NCI-H748 (cell line): ENCODE results near the gene TNKS2.
A peak's percentile ranks its signal among the peaks of the same experiment; 100 is the strongest.
"Not testable (repeated sequence)": the region's sequence is repeated elsewhere in the genome, so short reads cannot be mapped to it uniquely, and the experiment has no call there.

Experiments
- DNase-seq: peaks from one replicate; lab custom pipeline; 2025; ENCODE audit not compliant: unreplicated experiment; lab: John Stamatoyannopoulos, UW

Gene TNKS2

DNA sequence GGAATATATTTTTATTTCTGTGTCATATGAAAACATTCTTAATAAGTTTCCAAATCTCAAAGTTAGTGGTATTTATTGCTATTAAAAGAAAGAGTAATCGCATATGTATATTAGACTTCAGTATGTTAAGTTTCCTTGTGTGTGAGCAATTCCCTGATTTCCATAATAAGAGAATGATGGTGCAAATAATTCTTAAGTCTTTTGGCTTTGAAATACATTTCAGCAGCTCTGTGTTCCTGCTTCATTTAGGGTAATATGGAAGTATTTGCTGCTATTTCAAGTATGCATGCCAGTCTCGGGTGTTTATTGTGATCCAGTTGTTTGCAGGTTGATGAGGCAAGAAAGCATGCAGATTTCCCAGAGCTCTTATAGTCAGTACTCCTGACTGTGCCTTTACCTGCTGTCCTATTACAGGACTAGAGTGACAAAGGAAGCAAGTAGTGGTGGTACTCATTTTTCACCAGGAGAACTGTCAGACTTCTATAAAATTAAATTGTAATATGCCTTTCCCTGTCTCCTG, 67.4 kb downstream of the TNKS2 start:
- DNase-seq = no peak

DNA sequence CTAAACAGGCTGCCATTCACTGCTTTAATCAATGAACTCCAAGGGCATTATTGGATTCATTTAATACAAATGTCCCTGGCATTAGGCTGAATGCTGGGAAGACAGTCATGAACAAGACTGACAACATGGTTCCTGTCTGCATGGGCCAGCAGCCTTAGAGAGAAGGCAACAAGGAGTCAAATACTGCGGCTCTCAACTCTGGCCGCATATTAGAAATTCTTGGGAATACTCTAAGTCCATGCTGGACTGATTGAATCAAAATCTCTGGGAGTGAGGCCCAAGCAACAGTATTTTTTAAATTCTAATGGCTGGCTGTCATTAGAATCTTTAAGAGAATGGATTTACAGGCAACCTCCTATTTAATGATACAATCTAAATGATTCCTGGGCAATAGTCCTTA, 76.9 kb downstream of the TNKS2 start:
- DNase-seq = no peak

DNA sequence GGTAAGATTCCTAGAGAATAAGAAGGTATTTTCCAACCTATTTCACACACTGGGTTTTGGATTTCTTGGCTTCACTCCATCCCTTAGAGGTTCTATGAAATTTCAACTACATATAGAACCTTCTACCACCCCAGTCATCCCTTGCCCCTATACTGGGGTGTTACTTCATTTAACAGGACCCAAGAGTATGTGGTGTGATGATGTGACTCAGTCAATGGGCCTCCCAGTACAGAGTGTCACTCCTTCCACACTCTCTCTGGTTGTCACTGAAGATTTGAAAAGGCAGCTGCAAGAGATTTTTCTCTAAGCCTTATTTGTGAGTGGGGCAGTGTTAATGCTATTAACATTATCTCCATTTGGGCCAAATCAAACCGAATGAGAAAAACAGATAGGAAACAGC, 77.6 kb downstream of the TNKS2 start:
- no peak for DNase-seq

DNA sequence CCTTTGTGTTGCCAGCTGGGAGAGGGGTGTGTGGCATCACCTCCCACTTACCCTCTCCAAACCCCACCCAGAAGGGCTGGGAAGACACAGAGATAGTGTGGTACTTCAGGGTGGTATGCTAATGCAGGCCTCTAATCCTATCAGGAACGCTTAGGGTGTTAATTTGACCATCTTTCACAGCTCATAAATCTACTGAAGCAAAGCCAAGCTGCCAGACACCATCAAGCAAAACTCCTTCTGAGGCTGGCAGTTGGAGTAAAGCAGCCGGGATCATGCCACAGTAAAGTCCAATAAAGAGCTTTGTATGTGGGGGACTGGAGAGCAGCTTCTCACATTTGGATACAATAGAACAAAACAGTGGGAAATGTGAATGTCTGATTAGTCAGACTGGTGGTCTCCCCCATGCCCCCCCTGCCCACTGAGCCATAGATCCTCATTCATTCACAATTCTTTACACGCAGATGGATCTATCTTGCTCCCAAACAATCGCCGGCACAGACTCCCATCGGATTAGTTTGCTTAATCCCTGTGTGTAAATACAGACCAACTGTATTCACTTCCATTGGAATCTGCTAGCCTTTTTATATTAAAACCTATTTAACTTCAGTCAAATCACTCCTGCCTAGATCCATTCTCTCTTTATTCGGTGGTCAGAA, 81.4 kb downstream of the TNKS2 start:
- no peak for DNase-seq

DNA sequence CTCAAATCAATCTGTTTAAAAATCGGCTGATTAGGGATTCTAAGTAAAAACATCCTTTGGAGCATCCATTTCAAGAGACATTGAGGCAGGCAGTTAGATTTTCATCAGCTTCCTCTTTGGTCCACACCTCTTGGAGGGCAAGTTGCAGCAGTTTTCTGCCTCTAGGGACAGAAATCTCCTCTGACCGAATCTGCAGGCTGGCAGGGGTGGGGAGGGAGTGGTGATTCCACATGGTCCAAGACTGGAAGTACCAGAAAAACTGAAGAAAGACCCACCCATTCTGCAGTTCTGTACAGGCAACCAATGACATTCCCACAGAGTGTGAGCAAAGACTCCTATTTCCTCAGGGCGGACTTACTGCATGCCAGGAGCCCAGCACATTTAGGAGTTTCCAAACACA, 82.1 kb downstream of the TNKS2 start:
- no peak for DNase-seq

DNA sequence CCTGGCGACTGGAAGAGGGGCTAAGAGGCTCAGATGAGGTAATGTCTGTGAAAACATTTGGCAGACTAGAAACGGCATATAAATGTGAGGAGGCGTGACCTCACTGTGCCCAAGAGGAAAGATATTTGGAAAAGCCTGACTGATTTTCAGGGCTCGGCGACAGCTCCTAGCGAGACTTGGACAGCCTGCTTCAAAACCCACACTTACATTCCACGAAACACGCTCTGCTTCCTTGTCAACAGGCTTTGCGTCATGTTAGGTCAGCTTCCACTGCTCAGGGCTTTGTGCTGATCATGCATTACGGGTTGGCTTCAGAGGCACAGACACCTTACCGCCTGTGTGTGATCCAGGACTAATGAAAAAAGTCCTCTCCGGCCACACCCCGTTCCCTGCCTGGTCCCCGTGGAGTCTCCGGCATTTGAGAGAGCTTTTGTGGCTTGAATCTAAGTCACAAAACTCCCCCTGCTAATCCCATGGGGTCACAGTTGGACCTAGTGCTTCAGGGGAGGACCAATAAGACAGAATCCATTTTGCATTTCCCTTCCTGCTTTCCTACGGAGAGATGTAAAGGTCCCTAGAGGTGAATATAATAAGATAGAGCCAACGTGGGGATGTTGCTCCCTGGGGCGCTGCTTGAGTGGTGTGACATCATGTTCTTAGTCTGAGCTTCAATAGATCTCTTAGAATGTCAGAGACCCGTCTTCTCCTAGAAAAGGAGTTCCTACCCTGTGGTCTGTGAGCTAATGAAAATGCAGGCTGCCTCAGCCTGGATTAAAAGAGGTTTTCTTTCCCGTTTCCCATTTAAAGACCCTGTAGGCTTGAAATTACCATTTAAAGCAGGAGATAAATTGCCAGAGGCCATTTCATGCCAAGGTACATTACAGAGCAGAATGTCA, 85.6 kb downstream of the TNKS2 start:
- DNase-seq = no peak

DNA sequence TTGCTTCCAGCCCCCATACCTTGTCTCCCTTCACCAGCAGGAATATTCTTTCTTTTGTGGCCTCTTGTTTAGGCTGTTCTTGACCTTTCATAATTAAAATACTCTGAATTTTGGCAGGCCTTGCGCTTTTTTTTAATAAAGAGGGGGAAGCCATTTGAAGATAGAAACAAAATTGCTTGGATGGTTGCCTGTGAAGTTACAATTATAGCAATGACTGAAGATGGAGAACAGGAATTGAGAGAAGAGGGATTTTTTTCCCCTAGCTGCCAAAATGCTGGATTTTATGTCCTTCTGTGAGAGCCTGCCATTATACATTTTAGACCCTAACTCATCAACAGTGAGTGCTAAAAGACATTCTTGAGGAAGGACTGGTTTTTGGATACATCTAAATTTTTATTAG, 86.3 kb downstream of the TNKS2 start:
- no peak for DNase-seq

DNA sequence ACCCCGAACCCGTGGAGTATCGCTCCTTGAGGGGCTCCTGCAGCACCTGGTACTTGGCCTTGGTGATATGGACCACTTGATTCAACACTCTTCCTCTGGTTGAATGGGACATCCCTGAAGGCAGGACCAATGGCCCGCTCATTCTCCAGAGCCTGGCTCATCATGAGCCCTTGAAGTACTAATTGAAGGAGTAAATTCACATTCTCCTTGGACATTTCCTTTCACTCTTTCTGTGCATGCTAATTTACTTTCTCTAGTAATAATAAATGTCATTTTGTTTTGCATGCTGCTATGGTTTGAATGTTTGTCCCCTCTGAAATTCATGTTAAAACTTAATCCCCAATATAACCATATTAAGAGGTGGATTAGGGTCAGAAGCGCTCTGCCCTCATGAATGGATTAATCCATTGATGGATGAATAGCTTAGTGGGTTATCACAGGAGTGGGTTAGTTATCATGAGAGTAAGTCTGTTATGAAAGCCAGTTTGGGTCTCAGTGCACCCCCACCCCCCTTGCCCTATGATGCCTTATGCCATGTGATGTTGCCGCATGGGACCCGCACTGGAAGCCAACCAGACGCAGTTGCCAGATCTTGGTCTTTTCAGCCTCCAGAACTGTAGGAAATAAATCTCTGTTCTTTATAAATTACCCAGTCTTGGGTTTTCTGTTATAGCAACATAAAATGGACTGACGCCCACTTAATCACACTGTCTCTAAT, 87.3 kb downstream of the TNKS2 start:
- no peak for DNase-seq

DNA sequence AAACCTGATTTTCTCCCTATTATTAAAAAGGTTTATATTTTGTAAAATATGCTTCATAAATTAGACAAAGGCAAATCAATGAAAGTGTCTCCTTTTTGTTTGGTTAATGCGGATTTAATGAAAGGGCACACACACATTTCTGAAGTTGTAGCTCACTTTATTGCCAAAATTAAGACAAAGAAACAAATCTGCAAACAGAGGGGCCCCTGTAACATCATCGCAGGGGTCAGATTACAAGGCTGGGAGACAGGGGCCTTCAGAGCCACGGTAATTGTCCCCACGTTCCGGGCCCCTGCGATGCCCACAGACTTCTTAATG, 88.7 kb downstream of the TNKS2 start:
- no peak for DNase-seq

DNA sequence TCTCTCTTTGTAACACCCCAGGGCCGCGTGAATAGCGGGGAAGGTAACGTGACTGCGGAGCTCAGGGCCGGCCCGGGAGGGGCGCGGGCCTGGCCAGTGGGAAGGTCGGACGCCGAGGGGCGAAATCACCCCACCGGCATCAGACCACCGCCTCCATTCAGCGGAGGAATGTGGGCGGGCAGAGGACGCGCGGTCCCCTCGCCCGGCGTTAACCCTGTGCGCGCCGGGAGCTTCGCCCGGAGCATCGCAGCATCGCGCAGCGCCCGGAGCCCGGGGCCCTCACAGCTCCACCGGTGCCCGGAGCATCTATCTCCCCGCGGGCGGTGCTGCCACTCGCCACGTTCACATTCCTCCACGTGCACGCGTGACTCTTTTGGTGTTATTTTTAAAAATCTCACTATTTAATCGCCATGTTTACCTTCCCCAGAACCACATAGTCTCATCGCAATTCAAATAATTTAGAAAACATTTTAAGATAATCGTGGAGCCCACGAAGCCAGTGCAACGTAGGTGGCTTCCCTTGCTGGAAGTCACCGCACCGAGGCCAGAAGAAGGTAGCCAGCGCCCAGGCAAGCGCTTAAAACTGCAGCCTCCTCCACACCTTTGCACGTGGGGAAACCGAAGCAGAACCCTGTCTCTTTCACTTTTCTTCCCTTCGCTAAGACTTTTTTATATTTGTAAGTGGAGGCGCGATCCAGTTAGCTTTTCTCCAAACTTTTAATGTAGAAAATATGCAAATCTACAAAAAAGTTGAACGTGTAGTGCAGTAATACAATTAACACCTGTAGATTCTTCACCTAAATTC, 89.2 kb downstream of the TNKS2 start:
- peak; percentile 77 for DNase-seq

DNA sequence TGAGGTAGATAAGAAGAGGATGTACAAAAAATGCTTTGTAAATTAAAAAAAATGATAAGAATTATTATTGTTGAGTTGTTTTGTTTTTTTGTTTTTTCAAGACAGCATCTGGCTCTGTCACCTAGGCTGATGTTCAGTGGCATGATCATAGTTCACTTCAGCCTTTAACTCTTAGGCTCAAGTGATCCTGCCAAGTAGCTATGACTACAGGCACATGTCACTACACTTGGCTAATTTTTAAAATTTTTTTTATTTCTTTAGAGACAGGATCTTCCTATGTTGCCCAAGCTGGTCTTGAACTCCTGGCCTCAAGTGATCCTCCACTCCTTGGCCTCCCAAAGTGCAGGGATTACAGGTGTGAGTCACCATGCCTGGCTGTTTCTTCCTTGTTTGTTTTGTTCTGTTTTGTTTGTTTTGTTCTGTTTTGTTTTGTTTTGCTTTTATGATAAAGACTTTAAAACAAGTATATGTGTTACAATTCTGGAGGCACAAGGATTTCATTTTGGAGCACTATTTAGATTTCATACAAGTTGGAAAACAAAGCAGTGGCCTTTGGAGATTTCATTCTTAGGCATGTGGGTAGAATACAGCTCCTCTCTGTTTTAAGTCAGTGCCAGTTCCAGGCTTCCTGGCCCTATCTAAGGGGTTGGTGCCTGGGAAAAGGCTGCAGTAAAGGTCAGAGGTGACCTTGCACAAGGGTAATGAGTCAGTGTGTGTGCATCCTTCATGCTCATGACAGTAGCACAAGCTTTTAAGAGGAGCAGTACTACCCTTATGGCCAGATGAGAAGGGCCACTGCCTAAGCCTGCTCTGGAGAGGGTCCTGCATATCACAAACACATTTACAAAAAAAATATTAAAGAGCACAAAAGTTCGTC, 93.1 kb downstream of the TNKS2 start:
- DNase-seq = no peak

DNA sequence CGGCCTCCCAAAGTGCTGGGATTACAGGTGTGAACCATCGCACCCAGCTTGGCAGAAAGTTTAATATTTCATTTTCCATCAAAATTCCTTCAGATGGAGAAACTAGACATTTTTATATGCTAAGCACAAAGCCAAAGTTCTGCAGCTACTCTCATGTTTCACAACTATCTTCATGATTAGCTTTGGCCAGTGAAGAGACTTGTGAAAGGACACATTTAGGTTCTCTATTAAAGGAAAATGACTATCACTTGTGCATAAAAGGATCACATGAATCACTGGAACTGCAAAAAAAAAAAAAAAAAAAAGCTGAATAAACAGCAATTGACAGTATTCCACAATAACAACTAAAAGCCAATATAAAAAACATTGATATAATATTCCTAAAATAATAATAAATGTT, 94.8 kb downstream of the TNKS2 start:
- no peak for DNase-seq

DNA sequence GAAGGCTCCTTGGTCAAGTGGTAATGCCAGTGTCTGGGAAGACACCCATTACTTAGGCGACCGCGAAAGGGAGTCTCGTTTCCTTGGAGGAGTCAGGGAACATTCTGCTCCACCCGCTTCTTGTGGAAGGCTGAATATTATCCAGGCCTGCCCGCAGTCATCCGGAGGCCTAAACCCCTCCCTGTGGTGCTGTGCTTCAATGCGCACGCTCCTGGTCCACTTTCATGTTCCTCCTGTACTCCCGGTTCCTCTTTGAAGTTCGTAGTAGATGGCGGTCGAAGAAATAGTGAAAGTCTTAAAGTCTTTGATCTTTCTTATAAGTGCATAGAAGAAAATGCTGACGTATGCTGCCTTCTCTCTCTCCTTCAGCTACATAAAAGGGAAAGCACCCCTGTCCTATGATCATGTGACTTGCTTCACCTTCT, 96.0 kb downstream of the TNKS2 start:
- DNase-seq = not testable (repeated sequence)

DNA sequence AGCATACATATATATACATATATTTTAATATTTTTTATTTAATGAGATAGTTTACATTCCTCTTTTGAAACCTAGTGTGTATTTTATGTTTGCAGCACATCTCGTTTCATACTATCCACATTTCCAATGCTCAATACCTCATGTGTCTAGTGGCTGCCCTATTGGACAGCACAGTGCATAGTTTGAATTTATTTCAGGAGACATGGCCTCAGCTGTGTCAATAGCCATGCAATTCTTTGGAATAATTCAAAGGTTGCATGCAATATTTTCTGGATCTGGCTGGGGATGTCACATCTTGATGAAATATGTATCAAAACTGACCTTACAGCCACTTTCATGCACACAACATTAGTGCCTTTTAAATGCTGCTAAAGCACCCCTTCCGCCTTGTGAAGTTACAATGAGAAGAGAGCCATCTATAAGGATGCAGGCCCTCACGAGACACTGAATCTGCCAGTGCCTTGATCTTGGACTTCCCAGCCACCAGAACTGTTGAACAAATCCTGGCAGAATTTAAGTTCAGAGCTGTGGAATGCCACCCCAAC, 98.1 kb downstream of the TNKS2 start:
- no peak for DNase-seq

DNA sequence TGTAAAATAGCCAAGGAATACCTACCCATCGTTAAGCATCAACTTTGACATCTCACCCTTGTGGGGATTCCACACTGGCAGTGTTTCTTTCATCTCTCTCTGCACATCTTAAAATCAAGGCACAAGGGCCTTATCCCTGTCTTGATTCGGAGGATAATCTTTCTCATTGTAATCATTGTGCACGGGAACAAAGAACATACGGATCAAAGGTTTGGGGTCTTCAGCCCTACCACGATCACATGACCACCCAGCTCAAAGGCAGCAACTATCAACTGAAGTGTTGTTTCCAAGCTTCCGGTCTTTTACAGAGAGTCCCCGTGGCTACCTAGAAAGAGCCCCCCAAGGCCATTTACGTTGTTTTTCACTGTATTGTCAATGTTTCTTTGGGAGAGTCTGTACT, 99.2 kb downstream of the TNKS2 start:
- no peak for DNase-seq

DNA sequence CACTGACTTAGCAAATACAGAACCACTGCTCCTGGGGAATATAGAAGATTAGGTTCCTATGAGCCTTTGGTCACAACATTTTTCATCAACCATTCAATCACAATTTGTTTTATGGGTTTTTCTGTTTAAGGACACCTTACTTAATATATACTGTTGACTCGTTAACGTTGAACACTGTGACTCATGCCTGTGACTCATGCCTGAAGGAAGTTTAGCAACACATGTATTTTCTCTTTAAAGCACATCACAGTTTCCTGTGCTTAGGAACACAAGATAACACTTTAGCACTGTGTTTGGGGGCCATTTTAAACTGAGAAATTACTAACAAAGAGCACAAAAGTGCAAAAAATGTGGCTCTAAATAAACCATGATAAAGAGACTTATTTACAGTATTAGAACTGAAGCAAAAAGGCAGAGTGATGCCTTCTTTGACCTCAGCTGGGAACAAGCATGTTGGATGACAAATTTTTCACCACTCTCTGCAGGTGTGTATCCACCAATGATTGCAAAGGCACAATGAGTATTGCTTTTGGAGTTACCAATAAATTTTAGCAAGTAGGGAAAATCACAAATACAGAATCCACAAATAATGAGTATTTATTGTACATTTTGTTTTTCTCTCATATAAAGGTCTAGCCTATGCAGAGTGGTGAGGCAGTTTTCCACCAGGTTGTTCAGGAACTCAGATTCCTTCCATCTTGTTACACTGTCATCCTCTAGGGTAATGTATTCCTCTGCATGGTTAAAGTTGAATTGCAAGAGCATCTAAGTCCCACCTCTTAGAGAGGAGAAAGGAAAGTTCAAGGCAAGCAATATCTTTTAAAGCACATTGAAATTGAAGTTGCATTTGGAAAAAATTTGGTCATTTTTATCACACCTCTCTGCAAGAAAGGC, 103.8 kb downstream of the TNKS2 start:
- DNase-seq = no peak

DNA sequence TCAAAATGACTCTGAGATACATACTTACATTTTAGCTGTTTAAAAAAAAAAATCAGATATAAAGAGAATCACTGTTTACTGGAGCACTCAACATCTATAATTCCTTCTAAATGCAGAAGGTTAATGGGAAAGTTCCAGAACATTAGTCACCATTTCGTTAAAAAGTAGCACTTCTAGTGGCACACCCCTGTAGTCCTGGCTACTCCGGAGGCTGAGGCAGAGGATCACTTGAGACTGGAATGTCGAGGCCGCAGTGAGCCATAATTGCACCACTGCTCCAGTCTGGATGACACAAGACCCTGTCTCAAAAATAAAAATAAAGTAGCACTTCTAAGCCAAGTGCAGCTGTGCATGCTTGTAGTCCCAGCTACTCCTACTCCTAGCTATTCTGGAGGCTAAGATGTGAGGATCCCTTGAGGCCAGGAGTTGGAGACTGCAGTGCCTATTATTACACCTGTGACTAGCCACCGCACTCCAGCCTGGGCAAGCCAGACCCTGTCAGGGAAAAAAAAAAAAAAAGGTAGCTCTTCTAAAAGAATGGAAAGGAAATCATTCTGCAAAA, 108.9 kb downstream of the TNKS2 start:
- no peak for DNase-seq

DNA sequence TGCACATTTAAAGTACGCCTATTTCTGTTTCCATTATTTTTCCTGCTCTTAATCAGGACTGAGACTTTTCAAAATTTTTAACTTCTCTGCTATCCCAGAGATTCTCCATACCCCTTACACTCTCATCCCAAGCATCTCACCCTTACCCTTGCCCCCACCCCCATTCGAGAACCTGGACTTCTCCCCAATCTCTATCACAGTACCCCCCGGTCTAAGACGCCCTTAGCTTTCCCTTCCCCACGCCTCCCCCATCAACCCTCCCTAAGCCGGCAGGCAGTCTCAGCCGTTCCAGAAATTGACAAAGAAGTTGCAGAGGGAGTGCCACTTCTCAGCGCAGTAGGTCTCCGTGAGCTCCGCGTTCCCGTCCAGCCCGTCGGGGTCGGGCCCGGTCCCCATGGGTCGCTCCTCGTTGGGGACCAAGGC, 109.7 kb downstream of the TNKS2 start:
- peak; percentile 44 for DNase-seq
